ENCODE results near the gene SLC4A5.

SLC4A5 gene

GRCh38 chr2:74168739-74169138 lies 174.5 kb downstream of the SLC4A5 start:
- no peak for TF ChIP-seq CTCF (IDR thresholded peaks at IDR 0.05; ENCODE audit: low read depth, low read length, missing control alignments)
- no peak overlapping the region for H3K4me3 ChIP-seq (replicated peaks; ENCODE audit: low read depth, low read length)
- DNase-seq (ENCODE audit: extremely low read depth, low read depth): no peak
